GM21390 (cell line): Measurements from ENCODE around the gene ACOT7.
A peak's percentile ranks its signal among the peaks of the same experiment; 100 is the strongest.

Experiments
- ATAC-seq: cut with Tn5 transposase; IDR thresholded peaks from one replicate; pipeline ENCODE4 v1.9.1; 2021; ENCODE audit not compliant: unreplicated experiment

ACOT7 gene

DNA sequence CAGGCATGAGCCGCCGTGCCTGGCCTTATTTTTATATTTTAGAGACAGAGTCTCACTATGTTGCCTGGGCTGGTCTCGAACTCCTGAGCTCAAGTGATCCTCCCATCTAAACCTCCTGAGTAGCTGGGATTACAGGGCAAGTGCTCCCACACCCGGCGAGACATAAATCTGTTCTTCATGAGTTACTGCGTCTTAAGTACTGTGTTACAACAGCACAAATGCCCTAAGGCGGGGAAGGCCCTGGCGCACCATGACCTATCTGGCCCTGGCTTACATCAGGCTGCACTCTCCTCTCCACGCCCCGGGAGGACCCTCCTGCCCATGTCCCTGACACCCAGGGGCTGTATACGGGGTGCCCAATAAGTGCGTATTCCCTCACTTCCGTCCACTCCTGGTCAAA, 136.9 kb downstream of the ACOT7 start:
- no peak for ATAC-seq

DNA sequence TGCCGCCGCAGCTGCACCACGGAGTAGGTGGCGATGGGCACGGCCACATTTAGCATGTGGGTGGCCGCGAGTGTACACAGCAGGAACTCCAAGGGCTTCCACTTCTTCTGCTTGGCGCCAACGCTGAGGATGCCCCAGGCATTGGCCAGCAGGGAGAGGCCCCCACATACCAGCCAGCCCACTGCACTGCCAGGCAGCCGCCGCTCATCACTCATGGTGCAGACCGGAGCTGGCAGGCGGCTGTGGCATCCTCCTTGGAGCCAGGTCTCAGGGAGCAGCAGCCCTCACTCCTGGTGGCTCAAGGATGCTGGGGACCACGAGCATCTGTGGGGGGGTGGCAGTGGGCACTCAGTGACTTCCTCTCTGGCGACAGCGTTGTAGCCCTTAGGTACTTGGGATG, 138.9 kb downstream of the ACOT7 start:
- ATAC-seq = no peak

DNA sequence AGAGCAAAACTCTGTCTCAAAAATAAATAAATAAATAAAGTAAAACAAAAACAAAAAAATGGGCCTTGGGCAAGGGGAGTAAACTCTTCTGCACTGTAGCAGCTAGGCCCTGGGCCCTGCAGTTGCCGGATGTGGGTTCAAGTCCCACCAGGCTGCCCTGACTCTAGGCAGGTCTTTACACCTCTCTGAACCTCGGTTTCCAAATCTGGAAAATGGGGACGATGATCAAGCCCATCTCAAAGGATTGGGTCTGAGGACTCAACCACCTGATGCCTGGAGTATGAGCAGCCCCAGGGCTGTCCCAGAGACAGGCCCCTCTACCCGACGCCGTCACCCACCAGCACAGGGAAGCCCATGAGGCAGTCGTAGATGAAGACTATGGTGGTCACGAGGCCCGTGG, 140.2 kb downstream of the ACOT7 start:
- no peak for ATAC-seq

DNA sequence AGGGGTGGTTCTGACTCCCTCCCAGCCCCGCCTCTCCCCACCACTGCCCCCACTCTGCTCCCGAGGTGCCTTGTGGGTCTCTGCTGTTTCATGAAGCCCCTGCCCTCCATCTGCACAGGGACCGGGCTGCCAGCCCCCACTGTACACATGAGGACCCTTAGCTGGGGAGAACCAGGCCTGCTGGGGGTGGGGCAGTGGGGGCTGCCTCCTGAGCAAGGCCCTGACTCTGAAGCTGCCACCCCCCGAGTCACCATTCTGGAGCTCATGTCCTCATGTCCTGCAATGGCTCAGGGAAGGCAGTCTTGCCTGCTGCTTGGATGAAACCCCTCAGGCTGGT, 141.2 kb downstream of the ACOT7 start:
- no peak for ATAC-seq

DNA sequence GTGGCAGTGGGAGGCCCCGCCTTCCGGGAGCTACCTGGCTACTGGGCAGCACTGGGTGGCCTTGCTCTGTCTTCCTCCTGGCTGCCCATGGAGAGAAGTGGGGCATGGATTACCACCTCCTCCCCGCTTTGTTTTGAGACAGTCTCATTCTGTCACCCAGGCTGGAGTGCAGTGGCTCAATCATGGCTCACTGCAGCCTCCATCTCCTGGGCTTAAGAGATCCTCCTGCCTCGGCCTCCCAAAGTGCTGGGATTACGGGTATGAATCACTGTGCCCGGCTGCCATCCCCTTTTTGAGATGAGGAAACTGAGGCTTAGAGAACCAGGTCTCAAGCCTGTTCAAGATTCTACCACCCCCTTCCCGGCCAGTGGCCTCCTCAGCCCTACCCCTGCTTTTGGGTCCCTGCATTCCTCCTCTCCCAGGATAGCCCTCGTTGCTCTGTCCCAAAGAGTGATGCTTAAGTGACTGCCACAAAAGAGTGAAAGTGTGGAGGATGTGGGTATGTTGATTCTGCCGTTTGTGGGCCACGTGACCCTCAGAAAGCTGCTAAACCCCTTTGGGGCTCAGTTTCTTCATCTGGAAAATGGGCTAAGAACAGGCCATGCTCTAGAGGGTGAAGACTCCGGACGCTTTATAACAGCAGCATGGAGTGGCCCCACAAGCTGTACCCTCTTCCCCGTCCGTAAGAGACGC, 141.7 kb downstream of the ACOT7 start:
- no peak for ATAC-seq

DNA sequence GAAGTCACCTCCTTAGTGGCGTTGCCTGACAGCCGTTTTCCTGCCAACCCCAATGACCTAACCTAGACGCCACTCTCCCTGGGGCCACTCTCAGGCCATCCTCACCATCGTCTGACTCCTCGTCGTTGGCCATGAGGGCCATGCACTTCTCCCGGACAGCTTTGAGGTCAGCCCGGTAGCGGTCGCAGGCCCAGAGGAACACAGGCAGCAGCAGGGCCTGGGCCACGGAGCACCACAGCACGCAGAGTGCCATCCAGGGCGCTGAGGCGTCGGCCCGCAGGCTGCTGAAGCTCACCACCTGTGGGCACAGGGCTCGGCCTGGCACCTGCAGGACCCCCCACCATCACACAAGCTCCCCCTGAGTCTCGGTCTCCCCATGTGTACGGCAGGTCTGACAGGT, 142.3 kb downstream of the ACOT7 start:
- ATAC-seq = no peak

DNA sequence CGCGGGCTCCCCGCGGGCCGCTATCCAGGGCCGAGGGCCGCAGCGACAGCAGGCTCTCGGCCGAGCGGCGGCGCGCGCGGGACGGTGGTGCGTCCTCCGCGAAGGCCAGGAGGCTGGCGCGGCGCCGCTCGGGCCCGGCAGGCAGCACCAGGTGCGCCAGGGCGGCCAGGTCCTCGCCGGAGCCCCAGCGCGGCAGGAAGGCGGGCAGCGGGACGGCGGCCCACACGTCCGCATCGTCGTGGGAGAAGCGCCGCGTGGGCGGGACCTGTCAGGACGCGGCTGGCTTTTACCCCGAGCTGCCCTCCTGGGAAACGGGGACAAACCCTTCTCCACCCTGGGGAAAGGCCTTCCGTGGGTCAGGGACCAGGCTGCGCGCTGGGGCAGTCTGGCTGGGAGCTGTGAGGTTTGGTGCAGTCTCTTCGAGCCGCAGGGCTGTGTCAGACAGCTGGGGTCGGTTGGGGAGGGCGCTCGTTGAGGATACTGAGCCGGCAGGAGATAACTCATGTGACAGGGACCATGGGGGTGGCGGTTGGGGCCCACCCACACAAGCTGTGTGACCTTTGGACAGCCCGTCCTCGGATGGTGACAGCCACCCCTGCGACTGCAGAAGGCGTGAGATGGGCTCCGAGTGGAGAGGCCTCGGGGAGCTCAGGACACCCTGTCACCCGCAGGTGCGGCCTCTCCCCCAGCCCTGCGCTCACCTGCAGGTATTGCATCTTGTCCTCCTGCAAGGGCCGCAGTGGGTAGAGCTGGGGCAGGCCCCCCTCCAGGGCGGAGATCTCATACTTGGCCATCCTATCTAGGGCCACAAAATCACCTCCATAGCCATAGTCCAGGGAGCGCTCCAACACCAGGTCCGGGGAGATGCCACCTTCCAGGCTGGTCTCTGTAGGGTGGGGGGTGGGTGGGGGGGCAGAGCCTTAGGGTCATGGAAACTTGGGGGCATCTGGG, 143.6 kb downstream of the ACOT7 start:
- no peak for ATAC-seq

DNA sequence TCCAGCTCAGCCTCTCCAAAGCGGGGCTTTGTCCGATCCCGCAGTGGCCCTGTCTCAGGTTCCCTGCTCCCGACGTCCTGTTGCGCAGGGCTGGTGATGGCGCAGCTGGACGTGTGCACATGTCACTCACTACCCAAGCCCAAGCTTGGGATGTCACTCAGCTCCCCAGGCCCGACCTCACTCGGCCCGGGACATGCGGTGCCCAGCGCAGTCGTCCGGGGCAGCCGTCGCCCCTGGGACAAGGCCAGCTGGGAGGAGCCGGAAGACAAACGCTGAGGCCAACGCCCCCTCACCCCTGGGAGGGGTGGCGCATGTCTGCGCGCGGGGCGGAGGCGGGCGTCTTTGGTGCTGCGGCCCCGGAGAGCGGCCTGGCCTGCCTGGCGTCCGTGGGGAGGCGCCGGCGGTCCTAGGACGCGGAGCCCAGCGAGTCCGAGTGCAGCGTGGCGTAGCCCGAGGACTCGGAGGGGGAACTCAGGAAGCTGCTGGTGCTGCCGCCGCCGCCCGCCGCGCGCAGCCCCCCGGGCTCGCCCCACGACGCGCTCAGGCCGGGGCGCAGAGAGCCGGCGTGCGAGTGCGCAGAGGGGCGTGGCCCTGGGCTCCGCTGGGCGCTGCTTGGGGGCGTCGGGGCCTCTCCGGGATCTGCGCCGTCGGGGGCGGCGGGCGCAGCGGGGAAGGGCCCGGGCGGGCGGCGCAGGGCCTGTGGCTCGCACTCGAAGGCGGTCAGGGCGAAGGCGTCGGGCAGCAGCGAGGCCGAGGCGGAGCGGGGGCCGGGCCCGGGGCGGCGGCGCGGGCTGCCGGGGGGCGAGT, 144.4 kb downstream of the ACOT7 start:
- no peak for ATAC-seq

DNA sequence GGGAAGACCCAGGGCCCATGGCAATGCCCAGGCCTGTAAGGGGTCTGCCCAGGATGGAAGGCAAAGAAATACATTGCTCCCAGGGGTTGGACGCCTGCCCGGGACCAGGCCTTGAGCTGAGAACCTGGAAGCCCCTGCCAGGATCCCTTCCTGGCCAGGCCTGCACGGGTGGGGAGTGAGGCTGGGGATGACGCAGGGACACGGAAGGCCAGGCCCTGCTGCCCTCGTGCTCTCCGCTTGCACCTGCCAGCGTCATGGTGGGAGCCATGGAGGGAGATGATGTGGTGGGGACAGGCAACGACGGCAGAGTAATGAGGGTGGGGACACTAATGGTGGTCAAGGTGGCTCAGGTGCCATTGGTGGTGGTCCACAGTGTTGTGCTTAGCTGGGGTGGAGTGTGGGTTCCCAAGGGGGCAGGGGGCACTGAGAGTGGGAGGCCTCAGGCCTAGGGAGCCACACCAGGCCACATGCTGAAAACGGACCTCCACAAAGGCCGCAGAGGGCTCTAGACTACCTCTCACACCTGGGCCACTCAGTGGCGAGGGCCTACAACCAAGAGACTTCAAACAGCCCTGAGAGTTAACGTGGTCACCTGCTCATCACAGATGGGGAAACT, 145.3 kb downstream of the ACOT7 start:
- ATAC-seq = no peak

DNA sequence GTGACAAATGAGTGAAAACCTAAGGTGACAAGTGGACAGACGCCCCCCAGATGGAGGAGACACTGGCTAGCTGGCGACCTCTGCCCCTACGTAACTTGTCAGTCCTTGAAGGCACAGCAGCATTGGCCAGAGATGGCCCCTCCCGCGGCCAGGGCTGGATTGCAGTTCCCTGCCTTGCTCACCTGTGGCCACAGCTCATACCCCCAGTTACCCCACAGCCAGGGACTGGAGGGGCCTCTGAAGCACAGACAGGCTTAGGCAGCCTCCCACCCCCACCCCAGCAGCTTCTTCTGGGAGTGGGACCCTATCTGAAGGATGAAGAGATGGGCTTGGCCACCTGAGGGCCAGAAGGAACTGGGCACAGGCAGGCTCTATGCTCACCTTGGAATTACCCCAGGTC, 145.9 kb downstream of the ACOT7 start:
- ATAC-seq = no peak

DNA sequence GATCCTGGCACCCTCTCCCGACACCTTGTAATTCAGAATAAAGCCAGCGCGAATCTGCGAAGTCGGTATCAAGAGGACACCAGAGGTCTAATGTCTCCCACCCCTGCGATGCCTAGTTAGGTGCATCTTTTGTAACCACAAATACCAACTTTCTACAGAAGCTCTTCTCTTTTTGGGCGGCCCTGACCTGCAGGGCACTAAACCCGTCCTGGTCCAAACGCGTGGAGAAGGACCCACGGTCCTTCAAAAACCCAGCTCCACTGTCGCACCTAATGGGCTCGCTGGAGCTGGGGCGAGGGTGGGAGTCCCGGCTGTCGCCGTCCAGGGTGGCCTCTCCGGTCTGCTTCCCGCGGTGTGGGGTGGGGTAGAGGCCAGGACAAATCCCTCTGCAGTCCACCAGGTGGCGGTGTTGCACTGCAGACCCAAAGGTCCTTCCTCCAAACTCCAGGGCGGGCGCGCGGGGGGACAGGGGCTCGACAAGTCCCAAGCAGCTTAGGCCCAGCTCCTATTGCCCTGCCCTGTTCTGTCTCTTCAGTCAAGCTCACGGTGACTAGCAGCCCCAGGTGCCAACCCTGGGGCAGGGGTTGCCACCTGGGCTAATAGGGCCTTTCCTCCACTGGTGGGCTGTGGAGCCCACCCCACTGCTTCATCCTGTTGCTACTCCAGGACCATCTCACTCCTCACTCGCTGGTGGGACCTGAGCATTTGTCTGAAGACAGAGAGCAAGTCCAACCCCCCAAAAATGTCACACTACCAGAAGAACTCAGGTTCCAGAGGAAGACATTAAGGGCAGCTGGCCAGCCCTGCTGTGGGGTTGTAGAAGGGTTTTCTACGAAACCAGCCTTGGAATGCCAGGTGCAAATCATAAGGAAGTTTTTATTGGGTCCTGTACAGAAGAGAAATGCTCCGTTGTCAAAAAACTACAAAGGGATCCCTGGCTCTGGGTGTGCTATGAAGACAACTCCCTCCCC, 146.8 kb downstream of the ACOT7 start:
- no peak for ATAC-seq

DNA sequence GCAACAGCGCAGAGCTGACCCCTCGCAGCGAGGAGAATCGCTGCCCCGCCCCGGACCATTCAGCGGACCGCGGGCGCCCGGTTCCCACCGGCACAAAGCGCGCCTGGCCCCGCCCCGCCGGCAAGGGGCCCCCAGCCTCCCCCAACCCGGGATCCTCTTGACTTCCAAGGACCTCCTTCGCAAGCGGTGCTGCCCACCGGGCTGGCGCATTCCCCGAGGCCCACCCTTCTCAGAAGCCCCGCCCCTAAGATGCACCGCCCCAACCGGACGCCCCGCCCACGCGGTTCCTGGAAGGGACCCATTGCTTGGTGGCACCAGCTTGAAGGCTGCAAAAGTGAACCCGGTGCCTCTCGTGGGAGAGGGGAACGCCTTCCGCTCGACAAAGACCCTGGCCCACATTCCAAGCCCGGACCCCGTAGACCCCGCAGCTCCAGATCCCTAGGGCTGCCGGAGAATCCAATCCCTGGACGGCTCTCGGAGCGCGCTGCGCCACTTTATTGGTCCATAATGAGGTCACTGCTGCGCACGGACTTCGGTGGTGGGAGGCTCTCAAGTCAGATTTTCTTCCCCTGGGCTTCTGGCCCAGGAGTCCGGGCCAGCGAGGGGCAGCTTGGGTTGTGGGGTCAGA, 147.6 kb downstream of the ACOT7 start:
- no peak for ATAC-seq

DNA sequence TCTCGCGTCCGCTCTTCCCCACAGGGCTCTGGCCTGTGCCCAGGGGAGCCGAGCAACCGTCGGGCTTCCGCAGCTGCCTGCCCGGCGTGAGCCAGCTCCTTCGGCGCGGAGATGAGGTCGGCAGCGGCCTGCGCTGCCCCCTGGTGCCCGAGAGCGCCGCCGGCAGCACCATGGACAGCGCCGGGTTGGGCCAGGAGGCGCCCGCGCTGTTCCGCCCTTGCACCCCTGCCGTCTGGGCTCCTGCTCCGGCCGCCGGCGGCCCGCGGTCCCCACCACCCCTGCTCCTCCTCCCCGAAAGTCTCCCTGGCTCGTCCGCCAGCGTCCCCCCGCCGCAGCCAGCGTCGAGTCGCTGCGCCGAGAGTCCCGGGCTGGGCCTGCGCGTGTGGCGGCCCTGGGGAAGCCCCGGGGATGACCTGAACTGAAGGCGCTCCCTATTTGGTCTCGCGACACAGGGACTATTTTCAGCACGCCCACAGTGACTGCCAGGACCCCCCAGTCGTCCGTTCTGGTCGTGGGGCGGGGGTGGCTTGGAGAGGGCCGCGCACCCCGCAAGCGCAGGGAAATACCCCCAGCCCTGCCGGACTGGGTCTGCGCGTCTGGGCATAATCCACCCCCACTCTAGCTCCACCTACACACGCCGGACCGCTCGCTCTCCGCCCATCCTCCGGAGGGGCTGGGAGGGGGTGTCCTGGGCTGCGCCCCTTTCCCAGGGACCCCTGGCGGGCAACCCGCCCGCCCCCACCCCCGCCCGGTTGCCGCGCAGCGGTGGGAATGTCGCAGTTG, 148.3 kb downstream of the ACOT7 start:
- peak; percentile 65 for ATAC-seq

DNA sequence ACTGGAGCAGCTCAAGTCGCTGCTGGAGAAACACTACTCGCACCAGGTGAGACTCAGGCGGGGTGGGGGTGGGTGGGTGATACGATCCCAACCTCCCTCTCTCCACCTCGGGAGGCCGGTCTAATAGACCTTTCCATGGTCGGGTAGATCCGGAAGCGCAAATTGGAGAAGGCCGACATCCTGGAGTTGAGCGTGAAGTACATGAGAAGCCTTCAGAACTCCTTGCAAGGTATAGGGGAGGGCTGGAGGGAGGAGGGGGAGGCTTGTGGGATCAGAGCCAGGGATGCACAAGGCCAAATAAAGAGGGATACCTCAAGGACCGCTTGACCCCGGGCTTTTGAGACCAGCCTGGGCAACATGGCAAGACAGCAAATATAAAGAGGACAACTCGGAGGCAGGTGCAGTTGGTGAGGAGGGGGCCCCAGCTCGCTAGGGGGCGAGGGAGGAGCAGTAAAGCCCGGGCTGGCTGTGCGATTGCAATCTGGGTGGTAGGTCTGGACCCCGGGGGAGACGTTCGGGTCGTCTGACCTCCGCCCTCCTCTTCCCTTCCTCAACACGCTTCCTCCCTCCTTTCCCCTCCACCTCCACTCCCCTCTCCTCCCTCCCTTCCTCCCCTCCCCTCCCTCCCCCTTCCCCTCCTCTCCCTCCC, 149.0 kb downstream of the ACOT7 start:
- no peak for ATAC-seq

DNA sequence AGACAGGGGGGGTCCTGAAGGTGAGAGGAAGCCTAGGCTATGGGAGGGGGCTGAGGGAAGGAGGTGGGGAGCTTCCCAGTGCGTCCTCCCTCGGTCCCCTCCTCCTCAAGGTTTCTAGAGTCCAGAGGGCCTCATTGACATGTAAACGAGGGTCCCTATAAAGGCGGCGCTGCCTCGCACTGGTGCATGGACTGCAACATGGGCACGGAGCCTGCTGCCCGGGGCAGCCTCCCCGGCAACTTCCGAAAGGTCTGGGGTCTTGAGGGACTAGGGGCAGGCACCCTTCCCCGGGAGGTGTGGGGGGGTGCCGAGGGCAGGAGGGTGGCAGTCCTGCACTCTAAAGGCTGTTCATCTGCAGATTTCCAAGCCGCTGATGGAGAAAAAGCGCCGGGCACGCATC, 149.6 kb downstream of the ACOT7 start, which contains the start of gene HES3:
Gene HES3 (plus strand): TSS at position 187 of the 400 bp plus-strand sequence. CDS start 187 bp downstream, at position 374.
- ATAC-seq = no peak

DNA sequence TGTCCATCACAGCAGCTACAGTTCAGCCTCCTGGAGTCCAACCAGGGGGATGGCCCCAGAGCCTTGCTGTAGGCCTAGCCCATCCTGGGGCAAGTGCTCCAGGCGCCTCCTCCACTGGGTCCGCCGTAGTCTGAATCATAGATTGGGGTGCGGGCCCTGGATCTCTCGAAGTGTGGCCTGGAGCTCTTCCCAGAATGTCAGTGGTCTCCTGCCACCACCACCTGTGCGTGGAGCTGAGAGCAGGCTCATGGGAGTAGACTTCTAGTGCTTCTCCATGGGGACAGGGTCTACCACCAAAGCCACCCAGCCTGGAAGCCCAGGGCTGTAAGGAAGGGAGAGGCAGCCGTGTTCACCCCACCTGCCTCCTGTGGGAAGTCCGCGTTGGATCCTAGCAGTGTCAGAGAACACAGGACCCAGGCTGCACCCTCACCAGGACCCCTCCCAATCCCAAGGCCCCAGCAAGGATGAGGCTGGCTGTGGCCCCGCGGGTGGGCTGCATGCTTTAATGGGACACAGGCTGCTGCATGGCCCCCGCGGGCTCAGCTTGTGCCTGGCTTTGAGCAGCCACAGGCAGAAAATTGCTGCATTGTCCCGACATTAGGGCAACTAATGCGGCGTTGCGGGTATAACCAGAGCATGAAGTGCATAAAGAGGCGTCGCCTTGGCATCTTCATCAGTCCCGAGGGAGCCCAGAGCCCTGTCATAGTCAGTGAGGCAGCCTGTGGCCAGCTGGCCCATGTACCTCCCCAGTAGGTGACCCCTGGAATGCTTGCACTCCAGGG, 150.3 kb downstream of the ACOT7 start:
- ATAC-seq = no peak
